Ectodermal cell (in vitro differentiated cells): ENCODE measurements around the gene CAMK2A.

ENCODE experiments used
- H3K27ac ChIP-seq: 2 replicates; pipeline ENCODE4 v1.7.0; 2013; ENCODE audit warnings: mild to moderate bottlenecking, low read depth, low read length; ENCODE audit not compliant: insufficient read depth, poor library complexity, severe bottlenecking
- H3K27me3 ChIP-seq: 2 replicates; pipeline ENCODE4 v1.7.0; 2013; ENCODE audit warnings: mild to moderate bottlenecking, low read length; ENCODE audit not compliant: insufficient read depth, control insufficient read depth, poor library complexity, severe bottlenecking
- H3K36me3 ChIP-seq: one replicate; pipeline ENCODE4 v1.7.0; 2013; ENCODE audit warnings: low read length; ENCODE audit not compliant: control insufficient read depth, insufficient read depth
- H3K4me1 ChIP-seq: one replicate; pipeline ENCODE4 v1.7.0; 2013; ENCODE audit warnings: low read length; ENCODE audit not compliant: control insufficient read depth, insufficient read depth
- H3K4me3 ChIP-seq: 2 replicates; pipeline ENCODE4 v1.7.0; 2013; ENCODE audit warnings: low read depth, low read length, control low read depth; ENCODE audit not compliant: insufficient read depth
- H3K9me3 ChIP-seq: 2 replicates; pipeline ENCODE4 v1.7.0; 2013; ENCODE audit warnings: mild to moderate bottlenecking, low read length, moderate library complexity; ENCODE audit not compliant: control insufficient read depth
- WGBS, 2 experiments: methylation state at CpG; one replicate each; pipeline ENCODE4 v1.1.7; 2013; ENCODE audit warnings: missing lambda C conversion rate in 2 of 2; 5-methylcytosine and 5-hydroxymethylcytosine counted together

The CAMK2A gene

GRCh38 chr5:150172145-150172544, 117.4 kb downstream of the CAMK2A start:
- 87 to 94% methylated on average over 1 of the region's 1 CpG for WGBS, 2 experiments
- Histone ChIP-seq H3K4me3 (no peak overlapping the region), H3K4me1 (peaks cover 15% of the 10 kb centered on the region), H3K27me3 (peaks cover 40% of the 10 kb centered on the region), H3K36me3 (no peaks in the 10 kb centered on the region), H3K27ac (no peak overlapping the region), H3K9me3 (no peaks in the 10 kb centered on the region)
